ENCODE data around the gene C2CD4A. TPM values are rescaled to one million over a fixed set of nuclear protein-coding genes. Genes with fewer than 3 reads are reported as not detected.

C2CD4A gene
- total RNA-seq, 1 donor from 2014 or later: not detected

DNA sequence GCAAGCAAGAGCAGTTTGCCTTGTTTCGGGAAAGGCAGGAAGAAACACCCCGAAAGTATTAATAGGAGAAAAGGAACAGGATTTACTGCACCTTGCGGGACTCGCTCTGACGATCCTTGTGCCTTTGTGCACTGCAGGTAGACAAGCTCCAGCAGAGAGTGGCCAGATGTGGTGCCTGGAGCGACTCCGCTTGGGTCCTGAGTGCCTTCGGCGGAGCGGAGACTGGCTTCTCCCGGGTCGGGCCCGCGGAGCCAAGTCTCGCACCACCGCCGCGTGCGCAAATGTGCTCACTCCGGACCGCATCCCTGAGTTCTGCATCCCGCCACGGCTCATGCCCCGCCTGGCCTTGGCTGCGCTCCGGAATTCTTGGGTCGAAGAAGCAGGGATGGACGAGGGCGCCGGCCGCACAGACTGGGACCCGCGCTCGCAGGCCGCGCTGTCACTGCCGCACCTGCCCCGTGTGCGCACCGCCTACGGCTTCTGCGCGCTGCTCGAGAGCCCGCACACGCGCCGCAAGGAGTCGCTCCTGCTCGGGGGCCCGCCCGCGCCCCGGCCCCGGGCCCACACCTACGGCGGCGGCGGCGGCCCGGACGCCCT, 769 bp downstream of the C2CD4A start:
- no peak for DNase-seq (ENCODE audit: low spot score)
- Mint-ChIP-seq H3K36me3 (ENCODE audit: low read depth) (no peaks in the 10 kb centered on the region), H3K9me3 (no peaks in the 10 kb centered on the region), H3K4me3 (ENCODE audit: low read depth) (peak overlapping the region; percentile 76), H3K27me3 (ENCODE audit: low read depth) (peaks cover 60% of the 10 kb centered on the region), H3K4me1 (ENCODE audit: low read depth) (peaks cover 16% of the 10 kb centered on the region), H3K27ac (peak overlapping the region; percentile 24)
- intact Hi-C loops (cut with micrococcal nuclease): loop anchor here (5.0 kb wide), 1 partner anchor 85 kb away; no protein-coding TSS in a partner anchor

DNA sequence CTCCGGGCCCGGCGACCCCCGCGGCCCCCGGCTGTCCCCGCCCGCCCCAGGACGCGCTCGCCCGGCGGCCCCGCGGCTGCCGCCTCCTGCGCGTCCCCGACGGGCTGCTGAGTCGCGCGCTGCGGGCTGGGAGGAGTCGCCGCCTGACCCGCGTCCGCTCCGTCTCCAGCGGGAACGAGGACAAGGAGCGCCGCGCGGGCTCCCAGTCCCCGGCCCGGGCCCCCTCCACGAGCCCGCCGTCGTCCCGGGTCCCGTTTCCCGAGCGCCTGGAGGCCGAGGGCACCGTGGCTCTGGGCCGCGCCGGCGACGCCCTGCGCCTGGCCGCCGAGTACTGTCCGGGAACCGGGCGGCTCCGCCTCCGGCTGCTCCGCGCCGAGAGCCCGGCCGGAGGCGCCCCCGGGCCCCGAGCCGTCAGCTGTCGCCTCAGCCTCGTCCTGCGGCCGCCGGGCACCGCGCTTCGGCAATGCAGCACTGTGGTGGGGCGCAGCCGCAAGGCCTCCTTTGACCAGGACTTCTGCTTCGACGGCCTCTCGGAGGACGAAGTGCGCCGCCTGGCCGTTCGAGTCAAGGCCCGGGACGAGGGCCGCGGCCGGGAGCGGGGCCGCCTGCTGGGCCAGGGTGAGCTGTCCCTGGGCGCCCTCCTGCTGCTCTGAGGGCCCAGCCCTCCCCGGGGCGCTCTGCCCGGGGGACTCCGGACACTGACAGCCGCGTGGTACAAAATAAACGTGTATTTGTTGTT, 1.5 kb downstream of the C2CD4A start:
- Mint-ChIP-seq H3K27ac (no peak overlapping the region), H3K9me3 (no peaks in the 10 kb centered on the region), H3K27me3 (ENCODE audit: low read depth) (peaks cover 58% of the 10 kb centered on the region), H3K4me1 (ENCODE audit: low read depth) (peaks cover 16% of the 10 kb centered on the region), H3K4me3 (ENCODE audit: low read depth) (peak overlapping the region; percentile 71), H3K36me3 (ENCODE audit: low read depth) (no peaks in the 10 kb centered on the region)
- DNase-seq (ENCODE audit: low spot score): peak; percentile 18
- intact Hi-C loops (cut with micrococcal nuclease): loop anchor here (5.0 kb wide), 1 partner anchor 84 kb away; no protein-coding TSS in a partner anchor

DNA sequence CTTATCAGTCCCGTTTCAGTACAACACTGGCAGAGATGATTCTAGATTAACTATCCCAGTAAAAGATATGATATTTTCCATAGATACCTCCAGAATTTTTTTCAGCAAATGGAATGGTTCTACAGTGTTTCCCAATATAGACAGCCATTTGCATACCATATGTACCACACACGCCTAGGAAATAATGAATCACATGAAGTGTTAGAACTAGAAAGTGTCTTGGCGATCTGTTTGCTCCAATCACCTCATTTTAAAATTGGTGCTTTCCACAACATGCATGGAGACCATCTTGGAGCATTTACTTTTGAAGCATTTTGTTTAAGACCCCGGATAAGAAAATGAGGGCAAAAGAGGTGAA, 2.0 kb downstream of the C2CD4A start:
- Mint-ChIP-seq H3K27ac (no peak overlapping the region), H3K36me3 (ENCODE audit: low read depth) (no peaks in the 10 kb centered on the region), H3K4me3 (ENCODE audit: low read depth) (peak overlapping the region; percentile 71), H3K9me3 (no peaks in the 10 kb centered on the region), H3K27me3 (ENCODE audit: low read depth) (peaks cover 57% of the 10 kb centered on the region), H3K4me1 (ENCODE audit: low read depth) (peaks cover 16% of the 10 kb centered on the region)
- DNase-seq (ENCODE audit: low spot score): no peak
- intact Hi-C loops (cut with micrococcal nuclease): loop anchor here (5.0 kb wide), 1 partner anchor 84 kb away; no protein-coding TSS in a partner anchor

DNA sequence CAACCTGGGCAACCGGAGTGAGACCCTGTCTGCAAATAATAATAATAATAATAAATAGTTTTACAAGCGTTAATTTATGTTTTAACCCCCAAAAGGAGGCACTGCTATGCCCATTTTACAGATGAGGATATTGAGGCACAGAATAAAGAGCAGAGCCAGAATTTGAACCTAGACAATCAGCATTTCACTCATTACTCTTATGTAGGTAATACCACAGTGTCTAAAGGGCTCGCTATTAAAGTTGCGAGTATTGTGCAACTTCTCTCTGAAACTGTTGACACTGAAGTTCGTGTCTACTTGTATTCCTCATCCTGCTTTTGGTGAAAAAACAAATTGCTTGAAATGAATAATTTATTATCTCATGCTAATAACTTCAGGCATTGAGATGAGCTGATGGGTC, 2.8 kb downstream of the C2CD4A start:
- no peak overlapping the region for H3K4me3 Mint-ChIP-seq (ENCODE audit: low read depth)
- H3K36me3 Mint-ChIP-seq (ENCODE audit: low read depth): no peaks in the 10 kb centered on the region
- H3K9me3 Mint-ChIP-seq: no peaks in the 10 kb centered on the region

DNA sequence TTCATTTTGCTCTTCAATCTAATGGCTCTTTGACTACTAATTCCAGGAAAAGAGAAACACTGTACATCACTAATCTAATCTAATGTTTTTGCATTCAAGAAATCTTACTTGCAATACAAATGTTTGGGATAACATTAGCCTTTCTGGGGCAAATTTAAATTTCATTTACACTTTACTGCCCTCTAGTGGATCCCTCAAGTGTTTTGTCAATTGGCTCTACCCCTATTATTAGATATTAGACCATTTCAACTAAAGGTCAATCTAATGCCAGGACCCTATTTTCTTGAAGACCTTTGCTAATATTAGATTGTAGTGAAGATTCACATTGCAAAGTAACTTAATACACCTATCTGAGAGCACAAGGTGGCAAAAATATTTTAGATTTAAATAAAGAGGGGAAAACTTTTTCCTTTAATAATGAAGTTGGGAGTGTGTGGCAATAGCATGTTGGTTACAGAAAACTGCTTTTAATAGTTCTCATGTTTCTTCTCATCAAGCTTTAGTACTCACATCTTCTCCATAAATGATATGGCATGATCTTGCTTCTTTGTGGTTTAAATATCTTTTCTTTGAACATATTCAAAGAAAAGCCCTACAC, 5.0 kb downstream of the C2CD4A start:
- H3K36me3 Mint-ChIP-seq (ENCODE audit: low read depth): no peaks in the 10 kb centered on the region
- H3K27me3 Mint-ChIP-seq (ENCODE audit: low read depth): peaks cover 40% of the 10 kb centered on the region
- H3K9me3 Mint-ChIP-seq: no peaks in the 10 kb centered on the region
- H3K27ac Mint-ChIP-seq: no peak overlapping the region
- no peak for DNase-seq (ENCODE audit: low spot score)
- peaks cover 11% of the 10 kb centered on the region for H3K4me1 Mint-ChIP-seq (ENCODE audit: low read depth)
- no peak overlapping the region for H3K4me3 Mint-ChIP-seq (ENCODE audit: low read depth)
- intact Hi-C loops (cut with micrococcal nuclease): loop anchor here (2.0 to 5.0 kb wide), 2 partner anchors 180 to 199 kb away; no protein-coding TSS in a partner anchor

More for the DNA sequence above, 2.8 kb downstream of the C2CD4A start:
- DNase-seq (ENCODE audit: low spot score): no peak
- peaks cover 59% of the 10 kb centered on the region for H3K27me3 Mint-ChIP-seq (ENCODE audit: low read depth)
- no peak overlapping the region for H3K27ac Mint-ChIP-seq
- intact Hi-C loops (cut with micrococcal nuclease): loop anchor here (5.0 kb wide), 1 partner anchor 83 kb away; no protein-coding TSS in a partner anchor
- peaks cover 16% of the 10 kb centered on the region for H3K4me1 Mint-ChIP-seq (ENCODE audit: low read depth)

DNA sequence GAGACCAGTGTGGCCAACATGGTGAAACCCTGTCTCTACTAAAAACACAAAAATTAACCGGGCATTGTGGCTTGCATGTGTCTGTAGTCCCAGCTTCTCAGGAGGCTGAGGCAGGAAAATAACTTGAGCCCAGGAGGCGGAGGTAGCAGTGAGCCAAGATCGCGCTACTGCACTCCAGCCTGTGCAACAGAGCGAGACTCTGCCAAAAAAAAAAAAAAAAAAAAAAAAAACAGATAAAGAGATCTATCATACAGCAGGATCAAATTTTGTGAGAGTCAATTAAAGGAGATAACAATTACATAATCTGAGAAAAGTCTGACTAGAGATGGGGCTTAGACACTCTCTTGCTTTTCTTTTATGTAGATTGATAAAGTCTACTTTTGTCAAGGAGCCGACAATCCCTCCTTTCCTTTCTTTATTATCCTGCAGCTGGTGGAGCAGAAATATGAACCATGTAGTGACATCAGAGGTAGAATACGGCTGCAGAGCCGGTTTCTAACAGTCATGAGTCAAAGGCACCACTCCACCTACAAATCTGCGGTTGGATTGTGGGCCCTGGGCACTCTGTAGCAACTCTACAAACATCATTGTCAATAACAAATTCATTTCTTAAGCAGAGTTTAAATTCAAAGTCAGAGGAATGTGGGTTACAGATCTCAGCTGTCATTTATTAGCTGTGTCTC, 9.0 kb downstream of the C2CD4A start:
- H3K9me3 Mint-ChIP-seq: no peaks in the 10 kb centered on the region

DNA sequence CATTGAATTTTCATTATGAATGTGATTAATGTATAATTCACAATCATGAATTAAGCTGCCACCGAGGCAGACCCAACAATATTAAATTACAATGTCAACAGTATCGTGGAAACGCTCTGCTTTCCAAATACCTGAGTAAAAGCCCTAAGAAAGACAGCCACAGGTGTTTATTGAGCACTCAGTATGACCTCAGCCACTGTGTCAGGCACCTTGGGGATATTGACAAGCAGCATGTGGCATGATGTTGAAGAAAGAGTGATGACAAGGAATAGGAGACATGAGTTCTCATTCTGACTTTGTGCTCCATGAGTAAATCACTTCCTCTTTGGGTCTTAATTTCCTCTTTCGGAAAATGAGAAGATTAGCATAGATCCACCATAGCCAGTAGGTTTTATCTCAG, 12.8 kb downstream of the C2CD4A start:
- Mint-ChIP-seq H3K36me3 (ENCODE audit: low read depth) (no peaks in the 10 kb centered on the region), H3K27me3 (ENCODE audit: low read depth) (peaks cover 3% of the 10 kb centered on the region), H3K27ac (no peak overlapping the region), H3K4me3 (ENCODE audit: low read depth) (no peak overlapping the region), H3K9me3 (no peaks in the 10 kb centered on the region), H3K4me1 (ENCODE audit: low read depth) (no peaks in the 10 kb centered on the region)
- DNase-seq (ENCODE audit: low spot score): no peak
- intact Hi-C loops (cut with micrococcal nuclease): no loop called here

More for the DNA sequence above, 9.0 kb downstream of the C2CD4A start:
- intact Hi-C loops (cut with micrococcal nuclease): no loop called here
- H3K27me3 Mint-ChIP-seq (ENCODE audit: low read depth): peaks cover 23% of the 10 kb centered on the region
- H3K27ac Mint-ChIP-seq: no peak overlapping the region
- DNase-seq (ENCODE audit: low spot score): no peak
- H3K4me1 Mint-ChIP-seq (ENCODE audit: low read depth): no peaks in the 10 kb centered on the region
- no peak overlapping the region for H3K4me3 Mint-ChIP-seq (ENCODE audit: low read depth)
- no peaks in the 10 kb centered on the region for H3K36me3 Mint-ChIP-seq (ENCODE audit: low read depth)

DNA sequence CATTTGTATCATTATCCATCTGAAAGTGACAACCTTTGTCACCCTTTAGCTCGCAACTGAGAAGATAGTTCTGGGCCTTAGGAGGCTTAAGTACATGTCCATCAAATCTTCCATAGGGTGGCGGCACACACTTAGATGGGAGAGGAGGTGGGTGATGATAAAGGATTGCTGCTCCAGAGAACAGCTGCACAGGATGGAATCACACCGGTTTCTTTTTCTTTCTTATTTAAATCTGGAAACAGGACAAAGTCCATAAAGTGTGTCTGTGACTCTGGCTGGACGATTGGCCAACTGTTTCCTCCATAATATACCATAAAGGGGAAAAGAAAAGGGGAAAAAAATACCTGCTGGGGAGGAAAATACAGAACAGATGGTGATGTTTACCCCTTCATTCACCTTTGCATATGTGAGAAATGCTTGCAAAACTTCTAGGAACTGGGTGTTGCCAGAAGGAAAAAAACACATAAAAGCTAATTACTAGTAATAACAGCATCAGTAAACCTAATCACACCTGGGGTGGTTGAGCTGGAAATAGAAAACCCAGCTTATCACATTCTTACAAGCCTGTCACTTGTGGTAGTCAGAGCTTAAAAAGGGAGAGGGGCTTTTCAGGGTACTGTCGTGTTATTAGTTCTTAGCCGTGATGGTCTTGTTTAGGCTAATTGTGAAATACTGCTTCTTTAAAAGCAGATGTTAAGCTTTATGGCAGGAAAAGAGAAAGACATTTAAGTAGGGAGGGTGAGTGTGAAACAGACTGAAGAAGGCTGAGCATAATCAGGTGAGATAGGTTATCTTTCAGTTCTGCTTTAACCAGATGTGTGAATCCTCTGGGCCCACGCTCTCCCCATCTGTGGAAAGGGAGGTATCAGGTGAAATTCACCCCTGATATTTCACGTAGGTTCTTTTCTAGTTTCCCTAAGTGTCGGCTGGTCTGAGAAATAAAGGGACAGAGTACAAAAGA, 16.7 kb downstream of the C2CD4A start:
- no peak overlapping the region for H3K4me3 Mint-ChIP-seq (ENCODE audit: low read depth)
- H3K27me3 Mint-ChIP-seq (ENCODE audit: low read depth): no peaks in the 10 kb centered on the region
- no peaks in the 10 kb centered on the region for H3K4me1 Mint-ChIP-seq (ENCODE audit: low read depth)
- no peaks in the 10 kb centered on the region for H3K36me3 Mint-ChIP-seq (ENCODE audit: low read depth)
- H3K27ac Mint-ChIP-seq: no peak overlapping the region
- intact Hi-C loops (cut with micrococcal nuclease): no loop called here
- no peak for DNase-seq (ENCODE audit: low spot score)
- H3K9me3 Mint-ChIP-seq: no peaks in the 10 kb centered on the region

DNA sequence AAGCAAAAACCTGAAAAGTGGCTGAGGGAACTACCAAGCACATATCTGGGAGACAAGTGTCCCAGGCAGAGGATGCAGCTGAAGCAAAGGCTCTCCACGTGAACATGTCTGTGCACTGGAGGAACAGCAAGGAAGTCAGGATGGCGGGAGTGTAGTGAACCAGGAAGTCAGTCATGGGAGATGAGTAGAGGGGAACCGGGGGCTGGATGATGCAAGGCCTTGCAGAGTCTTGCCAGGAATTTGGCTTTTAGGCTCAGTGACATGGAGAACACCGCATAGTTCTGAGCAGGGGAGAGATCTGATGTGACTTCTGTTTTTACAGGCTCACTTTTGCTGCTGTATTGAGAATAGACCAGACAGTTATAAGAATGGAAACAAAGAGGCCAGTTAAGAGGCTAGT, 19.0 kb downstream of the C2CD4A start:
- no peak overlapping the region for H3K4me3 Mint-ChIP-seq (ENCODE audit: low read depth)
- intact Hi-C loops (cut with micrococcal nuclease): no loop called here
- no peak overlapping the region for H3K27ac Mint-ChIP-seq
- no peaks in the 10 kb centered on the region for H3K4me1 Mint-ChIP-seq (ENCODE audit: low read depth)
- no peaks in the 10 kb centered on the region for H3K9me3 Mint-ChIP-seq
- no peaks in the 10 kb centered on the region for H3K36me3 Mint-ChIP-seq (ENCODE audit: low read depth)
- H3K27me3 Mint-ChIP-seq (ENCODE audit: low read depth): peaks cover 5% of the 10 kb centered on the region
- no peak for DNase-seq (ENCODE audit: low spot score)

DNA sequence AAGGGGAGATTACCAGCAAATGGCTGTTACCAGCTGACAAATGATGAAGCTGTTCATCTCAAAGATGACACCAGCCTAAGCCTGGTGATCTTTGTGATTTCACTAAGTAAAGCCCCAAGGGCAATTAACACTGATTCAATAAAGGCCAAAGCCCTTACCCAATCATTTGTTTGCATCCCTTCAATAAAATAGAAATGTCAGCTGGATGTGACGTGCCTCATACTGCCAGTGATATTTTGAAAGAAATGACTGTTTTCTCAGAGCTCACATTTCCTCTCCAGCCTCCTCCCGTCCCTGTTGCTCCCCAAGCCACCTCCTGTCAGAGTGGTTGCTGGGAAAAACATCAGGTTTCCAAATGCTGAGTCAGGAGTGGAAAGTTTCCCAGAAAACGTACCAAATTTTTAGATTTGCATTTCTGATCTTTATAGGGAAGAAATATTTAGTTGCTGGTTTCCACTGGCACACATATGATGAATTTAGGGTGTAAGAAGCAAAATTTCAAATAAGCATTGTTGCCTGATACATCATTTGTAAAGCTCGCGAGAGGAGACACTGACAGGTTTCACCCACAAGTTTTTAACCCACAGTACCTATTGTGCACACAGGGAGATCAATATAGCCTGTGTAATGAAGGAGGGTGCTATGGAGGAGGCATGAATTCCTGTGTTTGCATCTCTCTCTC, 21.0 kb downstream of the C2CD4A start:
- DNase-seq (ENCODE audit: low spot score): no peak
- intact Hi-C loops (cut with micrococcal nuclease): no loop called here
- H3K4me1 Mint-ChIP-seq (ENCODE audit: low read depth): no peaks in the 10 kb centered on the region

DNA sequence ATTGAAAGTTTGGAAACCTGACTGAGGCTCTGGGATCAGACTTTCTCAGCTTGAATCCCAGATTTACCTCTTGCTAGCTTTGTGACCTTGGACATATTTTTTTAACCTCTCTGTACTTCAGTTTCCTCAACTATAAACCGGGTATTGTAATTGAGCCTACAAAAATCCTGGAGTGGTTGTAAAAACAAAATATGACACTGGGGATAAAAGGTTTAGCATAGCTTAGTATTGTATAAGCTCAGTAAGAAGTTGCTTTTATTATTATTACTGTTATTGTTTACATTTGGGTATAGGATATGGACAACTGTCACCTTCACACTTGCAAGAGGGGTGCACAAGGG, 21.5 kb downstream of the C2CD4A start:
- H3K27me3 Mint-ChIP-seq (ENCODE audit: low read depth): peaks cover 5% of the 10 kb centered on the region
- DNase-seq (ENCODE audit: low spot score): no peak
- H3K9me3 Mint-ChIP-seq: no peaks in the 10 kb centered on the region
- intact Hi-C loops (cut with micrococcal nuclease): no loop called here
- no peak overlapping the region for H3K4me3 Mint-ChIP-seq (ENCODE audit: low read depth)
- no peak overlapping the region for H3K27ac Mint-ChIP-seq
- H3K4me1 Mint-ChIP-seq (ENCODE audit: low read depth): no peaks in the 10 kb centered on the region
- no peaks in the 10 kb centered on the region for H3K36me3 Mint-ChIP-seq (ENCODE audit: low read depth)

More for the DNA sequence above, 21.0 kb downstream of the C2CD4A start:
- H3K36me3 Mint-ChIP-seq (ENCODE audit: low read depth): no peaks in the 10 kb centered on the region
- peaks cover 5% of the 10 kb centered on the region for H3K27me3 Mint-ChIP-seq (ENCODE audit: low read depth)
- H3K27ac Mint-ChIP-seq: no peak overlapping the region
- no peaks in the 10 kb centered on the region for H3K9me3 Mint-ChIP-seq
- H3K4me3 Mint-ChIP-seq (ENCODE audit: low read depth): no peak overlapping the region

All from activated T-helper 2 cell treated with anti-CD3 and anti-CD28 coated beads, Interferon-gamma antibody, Interleukin-2, Interleukin-4, amounts not matched to agents 10 μg/mL and 5 μg/mL and 100 μg/mL, durations not matched to agents 14 hours and 24 hours and 36 hours (primary cell).